ENCODE measurements around the gene INF2.

GRCh38 chr14:104712881-104713734 lies 23.7 kb downstream of the INF2 start:
- no peak for TF ChIP-seq TCF4 (CRISPR knock-in tag; IDR thresholded peaks at IDR 0.05; ENCODE audit: borderline replicate concordance)
- no peak for TF ChIP-seq ZFP30 (CRISPR knock-in tag; IDR thresholded peaks at IDR 0.05)
- no peak for TF ChIP-seq TSHZ2 (CRISPR knock-in tag; IDR thresholded peaks at IDR 0.05)

Data from SK-N-SH treated with all-trans-retinoic acid at 6 μM for 48 hours (cell line).